H1 (cell line): ENCODE measurements around the gene ECEL1. TPM values are rescaled to one million over a fixed set of nuclear protein-coding genes. Genes with fewer than 3 reads are reported as not detected.

Experiments
- GABPA ChIP-seq: IDR thresholded peaks from 2 replicates; pipeline ENCODE4 v1.6.1; 2011; ENCODE audit warnings: mild to moderate bottlenecking, low read length, moderate library complexity, borderline replicate concordance; ENCODE audit not compliant: insufficient read depth
- RXRA ChIP-seq: IDR thresholded peaks from 2 replicates; pipeline ENCODE4 v1.6.1; 2011; ENCODE audit warnings: low read depth, mild to moderate bottlenecking, low read length, moderate library complexity; ENCODE audit not compliant: insufficient read depth
- polyA plus RNA-seq, 7 experiments: library from polyadenylated mRNA; depleted of rRNA in 3 of 7; stranded (reverse) in 5 of 7; unstranded in 2 of 7; fragments of >200 nt in 5 of 7; fragments of 200-250 nt in 2 of 7; gene quantifications; 1 replicate in 5 of 7; 2 replicates in 1 of 7; 4 replicates in 1 of 7; pipeline versions ENCODE4 v1.2.1 to v1.2.3, GENCODE V29; 2011 to 2013; ENCODE audit warnings: missing spikeins in 2 of 7, mixed read lengths in 2 of 7
- total RNA-seq: library from RNA; stranded (reverse); fragmentation: NEBNext Ultra II Directional; extraction: Animal tissue kit (Norgen Biotek cat#: 25700); gene quantifications from 2 replicates; pipeline ENCODE4 v1.2.1, GENCODE V29; 2021
- TF ChIP-seq, protein P1 (sequence below): fragments of 300-600 bp; sonication (generic); IDR thresholded peaks from 2 replicates; pipeline ENCODE4 v1.7.1; 2012; ENCODE audit warnings: low read length, moderate library complexity, mild to moderate bottlenecking, inconsistent platforms; ENCODE audit not compliant: insufficient replicate concordance

Gene ECEL1
- total and polyA plus RNA-seq, 2 of the 8 experiments (the other 6 are each of a cell fraction or from before 2014, with no cell fraction given): 7.7 to 20.2 TPM

DNA sequence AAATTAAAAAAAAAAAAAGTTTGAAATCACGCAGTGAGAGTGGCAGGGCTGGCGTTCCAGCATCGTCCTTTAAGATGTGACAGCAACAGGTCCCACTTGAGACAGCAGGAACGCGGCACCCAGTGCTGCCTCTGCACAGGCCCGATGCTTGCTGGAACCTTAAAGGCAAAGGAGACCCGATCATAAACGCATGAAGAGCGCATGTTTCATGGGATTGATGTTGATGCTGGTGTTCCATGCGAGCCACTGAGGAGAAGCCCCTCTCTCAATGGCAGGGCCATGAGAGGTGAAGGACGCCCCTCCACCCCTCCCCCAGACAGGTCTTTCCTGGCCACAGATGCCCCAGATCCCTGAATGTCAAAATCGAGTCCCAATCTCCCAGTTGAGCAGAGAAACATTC is 49.5 kb downstream of the ECEL1 start (continued):
- TF ChIP-seq, protein P1, sequence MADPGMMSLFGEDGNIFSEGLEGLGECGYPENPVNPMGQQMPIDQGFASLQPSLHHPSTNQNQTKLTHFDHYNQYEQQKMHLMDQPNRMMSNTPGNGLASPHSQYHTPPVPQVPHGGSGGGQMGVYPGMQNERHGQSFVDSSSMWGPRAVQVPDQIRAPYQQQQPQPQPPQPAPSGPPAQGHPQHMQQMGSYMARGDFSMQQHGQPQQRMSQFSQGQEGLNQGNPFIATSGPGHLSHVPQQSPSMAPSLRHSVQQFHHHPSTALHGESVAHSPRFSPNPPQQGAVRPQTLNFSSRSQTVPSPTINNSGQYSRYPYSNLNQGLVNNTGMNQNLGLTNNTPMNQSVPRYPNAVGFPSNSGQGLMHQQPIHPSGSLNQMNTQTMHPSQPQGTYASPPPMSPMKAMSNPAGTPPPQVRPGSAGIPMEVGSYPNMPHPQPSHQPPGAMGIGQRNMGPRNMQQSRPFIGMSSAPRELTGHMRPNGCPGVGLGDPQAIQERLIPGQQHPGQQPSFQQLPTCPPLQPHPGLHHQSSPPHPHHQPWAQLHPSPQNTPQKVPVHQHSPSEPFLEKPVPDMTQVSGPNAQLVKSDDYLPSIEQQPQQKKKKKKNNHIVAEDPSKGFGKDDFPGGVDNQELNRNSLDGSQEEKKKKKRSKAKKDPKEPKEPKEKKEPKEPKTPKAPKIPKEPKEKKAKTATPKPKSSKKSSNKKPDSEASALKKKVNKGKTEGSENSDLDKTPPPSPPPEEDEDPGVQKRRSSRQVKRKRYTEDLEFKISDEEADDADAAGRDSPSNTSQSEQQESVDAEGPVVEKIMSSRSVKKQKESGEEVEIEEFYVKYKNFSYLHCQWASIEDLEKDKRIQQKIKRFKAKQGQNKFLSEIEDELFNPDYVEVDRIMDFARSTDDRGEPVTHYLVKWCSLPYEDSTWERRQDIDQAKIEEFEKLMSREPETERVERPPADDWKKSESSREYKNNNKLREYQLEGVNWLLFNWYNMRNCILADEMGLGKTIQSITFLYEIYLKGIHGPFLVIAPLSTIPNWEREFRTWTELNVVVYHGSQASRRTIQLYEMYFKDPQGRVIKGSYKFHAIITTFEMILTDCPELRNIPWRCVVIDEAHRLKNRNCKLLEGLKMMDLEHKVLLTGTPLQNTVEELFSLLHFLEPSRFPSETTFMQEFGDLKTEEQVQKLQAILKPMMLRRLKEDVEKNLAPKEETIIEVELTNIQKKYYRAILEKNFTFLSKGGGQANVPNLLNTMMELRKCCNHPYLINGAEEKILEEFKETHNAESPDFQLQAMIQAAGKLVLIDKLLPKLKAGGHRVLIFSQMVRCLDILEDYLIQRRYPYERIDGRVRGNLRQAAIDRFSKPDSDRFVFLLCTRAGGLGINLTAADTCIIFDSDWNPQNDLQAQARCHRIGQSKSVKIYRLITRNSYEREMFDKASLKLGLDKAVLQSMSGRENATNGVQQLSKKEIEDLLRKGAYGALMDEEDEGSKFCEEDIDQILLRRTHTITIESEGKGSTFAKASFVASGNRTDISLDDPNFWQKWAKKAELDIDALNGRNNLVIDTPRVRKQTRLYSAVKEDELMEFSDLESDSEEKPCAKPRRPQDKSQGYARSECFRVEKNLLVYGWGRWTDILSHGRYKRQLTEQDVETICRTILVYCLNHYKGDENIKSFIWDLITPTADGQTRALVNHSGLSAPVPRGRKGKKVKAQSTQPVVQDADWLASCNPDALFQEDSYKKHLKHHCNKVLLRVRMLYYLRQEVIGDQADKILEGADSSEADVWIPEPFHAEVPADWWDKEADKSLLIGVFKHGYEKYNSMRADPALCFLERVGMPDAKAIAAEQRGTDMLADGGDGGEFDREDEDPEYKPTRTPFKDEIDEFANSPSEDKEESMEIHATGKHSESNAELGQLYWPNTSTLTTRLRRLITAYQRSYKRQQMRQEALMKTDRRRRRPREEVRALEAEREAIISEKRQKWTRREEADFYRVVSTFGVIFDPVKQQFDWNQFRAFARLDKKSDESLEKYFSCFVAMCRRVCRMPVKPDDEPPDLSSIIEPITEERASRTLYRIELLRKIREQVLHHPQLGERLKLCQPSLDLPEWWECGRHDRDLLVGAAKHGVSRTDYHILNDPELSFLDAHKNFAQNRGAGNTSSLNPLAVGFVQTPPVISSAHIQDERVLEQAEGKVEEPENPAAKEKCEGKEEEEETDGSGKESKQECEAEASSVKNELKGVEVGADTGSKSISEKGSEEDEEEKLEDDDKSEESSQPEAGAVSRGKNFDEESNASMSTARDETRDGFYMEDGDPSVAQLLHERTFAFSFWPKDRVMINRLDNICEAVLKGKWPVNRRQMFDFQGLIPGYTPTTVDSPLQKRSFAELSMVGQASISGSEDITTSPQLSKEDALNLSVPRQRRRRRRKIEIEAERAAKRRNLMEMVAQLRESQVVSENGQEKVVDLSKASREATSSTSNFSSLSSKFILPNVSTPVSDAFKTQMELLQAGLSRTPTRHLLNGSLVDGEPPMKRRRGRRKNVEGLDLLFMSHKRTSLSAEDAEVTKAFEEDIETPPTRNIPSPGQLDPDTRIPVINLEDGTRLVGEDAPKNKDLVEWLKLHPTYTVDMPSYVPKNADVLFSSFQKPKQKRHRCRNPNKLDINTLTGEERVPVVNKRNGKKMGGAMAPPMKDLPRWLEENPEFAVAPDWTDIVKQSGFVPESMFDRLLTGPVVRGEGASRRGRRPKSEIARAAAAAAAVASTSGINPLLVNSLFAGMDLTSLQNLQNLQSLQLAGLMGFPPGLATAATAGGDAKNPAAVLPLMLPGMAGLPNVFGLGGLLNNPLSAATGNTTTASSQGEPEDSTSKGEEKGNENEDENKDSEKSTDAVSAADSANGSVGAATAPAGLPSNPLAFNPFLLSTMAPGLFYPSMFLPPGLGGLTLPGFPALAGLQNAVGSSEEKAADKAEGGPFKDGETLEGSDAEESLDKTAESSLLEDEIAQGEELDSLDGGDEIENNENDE: no peak
- TF ChIP-seq RXRA: no peak
- no peak for TF ChIP-seq GABPA
- TF ChIP-seq, all 59 proteins: peak for 0
